Esophagus muscularis mucosa (tissue), 4 donors: Measurements from ENCODE around the gene ABCG5.

Experiments
- CTCF ChIP-seq, 3 experiments: fragments of 200-600 bp in 2 of 3; fragments of 450-650 bp in 1 of 3; sonication (generic) in 2 of 3; IDR thresholded peaks; one replicate each; pipeline ENCODE4 v1.5.1; 2017 to 2019; ENCODE audit warnings: antibody characterized with exemption in 3 of 3, mild to moderate bottlenecking in 2 of 3, moderate library complexity in 1 of 3
- EP300 ChIP-seq: sonication (generic); formaldehyde crosslinking; IDR thresholded peaks from one replicate; pipeline ENCODE4 v1.6.1; 2017; ENCODE audit warnings: antibody characterized with exemption
- POLR2A ChIP-seq: fragments of 450-650 bp; IDR thresholded peaks from one replicate; pipeline ENCODE4 v1.6.1; 2017; ENCODE audit warnings: antibody characterized with exemption, moderate library complexity, mild to moderate bottlenecking, low read depth

GRCh38 chr2:43831543-43832294 lies 6.9 kb downstream of the ABCG5 start:
- TF ChIP-seq CTCF (IDR thresholded peaks at IDR 0.05), result no peak
- no peak for TF ChIP-seq POLR2A
- TF ChIP-seq EP300, result no peak
